Stimulated activated CD8-positive, alpha-beta memory T cell treated with anti-CD3 and anti-CD28 coated beads, Interleukin-12 subunit alpha, Interleukin-12 subunit beta, amount 100 ng/mL, for 1 hour (primary cell): ENCODE data around the gene PSMA7.
A peak's percentile ranks its signal among the peaks of the same experiment; 100 is the strongest.

Experiments
- DNase-seq: peaks from one replicate; pipeline ENCODE4 v3.0.0-alpha.2; 2020; ENCODE audit warnings: low read depth

Gene PSMA7

GRCh38 chr20:62171245-62171644 is 28.1 kb upstream of the PSMA7 start:
- no peak for DNase-seq

DNA sequence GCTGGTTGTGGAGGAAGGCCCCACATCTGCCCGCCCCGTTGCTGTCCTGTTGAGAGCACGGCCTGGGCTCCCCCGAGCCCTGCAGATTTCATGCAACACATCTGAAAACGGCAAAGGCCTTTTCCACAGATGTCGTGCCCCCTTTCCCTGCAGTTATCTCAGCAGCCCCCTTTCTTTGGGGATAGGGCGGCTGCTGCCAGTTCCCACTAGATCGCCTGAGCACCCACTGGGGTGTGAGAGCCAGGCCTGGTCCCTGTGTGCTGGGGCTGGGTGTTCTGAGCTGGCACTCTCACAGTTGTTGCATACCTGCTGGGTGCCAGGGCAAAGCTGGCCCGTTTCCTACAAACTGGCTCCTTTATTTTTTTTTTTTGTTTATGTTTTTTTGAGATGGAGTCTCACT is 27.3 kb upstream of the PSMA7 start:
- DNase-seq, result no peak

GRCh38 chr20:62168890-62169435 is 25.8 kb upstream of the PSMA7 start:
- DNase-seq, result no peak

DNA sequence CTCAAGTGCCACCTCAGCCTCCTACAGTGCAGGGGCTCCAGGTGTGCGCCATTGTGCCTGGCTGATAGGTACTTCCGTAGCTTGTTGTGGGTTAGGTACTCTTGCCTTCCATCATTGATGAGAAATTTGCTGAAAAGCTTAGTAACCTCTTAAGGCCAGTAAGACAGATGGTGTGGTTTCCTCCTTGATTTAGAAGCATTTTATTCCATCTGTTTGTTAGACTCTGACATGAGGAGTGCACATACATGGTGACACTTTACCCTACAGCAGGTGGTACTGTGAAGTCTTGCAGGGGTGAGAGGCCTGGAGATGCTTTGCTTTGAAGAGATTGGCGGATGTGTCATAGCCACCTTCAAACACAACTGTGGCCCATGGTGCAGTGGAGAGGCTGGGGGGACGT is 24.9 kb upstream of the PSMA7 start:
- no peak for DNase-seq

GRCh38 chr20:62167474-62167873 is 24.3 kb upstream of the PSMA7 start:
- DNase-seq, result no peak

- DNase-seq, result no peak
Measured at GRCh38 chr20:62165762-62166399, 22.7 kb upstream of the PSMA7 start.

DNA sequence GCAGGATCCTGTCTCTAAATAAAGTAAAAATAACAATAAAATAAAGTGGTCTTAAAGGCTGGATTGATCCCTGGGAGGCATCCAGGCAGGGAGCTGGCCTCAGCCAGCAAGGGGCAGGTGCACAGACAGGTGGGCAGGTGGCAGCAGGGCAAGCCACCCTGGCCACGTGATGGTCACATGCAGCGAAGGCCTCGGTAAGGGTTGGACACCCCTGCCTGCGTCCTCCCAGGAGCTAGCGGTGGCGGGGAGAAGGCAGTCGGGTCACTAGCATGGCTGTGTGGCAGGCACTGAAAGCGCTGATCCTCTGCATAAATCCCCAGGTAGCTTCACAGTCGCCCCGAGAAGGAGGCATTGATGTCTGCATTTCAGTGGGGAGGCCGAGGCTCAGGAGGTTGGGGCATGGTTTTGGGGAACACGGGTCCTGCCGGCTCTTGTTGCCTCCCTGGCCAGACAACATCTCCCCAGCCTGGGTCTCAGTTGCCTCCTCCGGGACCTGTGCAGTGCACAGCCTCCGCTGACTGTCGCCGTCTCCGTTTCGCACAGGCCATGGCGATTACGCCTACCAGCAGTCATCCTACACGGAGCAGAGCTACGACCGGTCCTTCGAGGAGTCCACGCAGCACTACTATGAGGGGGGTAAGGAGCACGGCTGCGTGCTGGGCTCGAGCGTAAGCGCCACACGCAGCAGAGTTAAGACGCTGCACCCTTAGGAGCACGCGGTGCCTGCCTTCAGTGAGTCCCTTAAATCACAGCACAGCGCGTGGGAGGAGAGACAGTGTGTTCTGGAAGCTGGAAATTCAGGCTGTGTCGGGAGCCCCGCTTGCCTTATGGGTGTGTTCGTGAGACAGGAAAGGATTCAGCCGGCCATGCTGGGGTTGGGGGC is 21.9 kb upstream of the PSMA7 start:
- no peak for DNase-seq

DNA sequence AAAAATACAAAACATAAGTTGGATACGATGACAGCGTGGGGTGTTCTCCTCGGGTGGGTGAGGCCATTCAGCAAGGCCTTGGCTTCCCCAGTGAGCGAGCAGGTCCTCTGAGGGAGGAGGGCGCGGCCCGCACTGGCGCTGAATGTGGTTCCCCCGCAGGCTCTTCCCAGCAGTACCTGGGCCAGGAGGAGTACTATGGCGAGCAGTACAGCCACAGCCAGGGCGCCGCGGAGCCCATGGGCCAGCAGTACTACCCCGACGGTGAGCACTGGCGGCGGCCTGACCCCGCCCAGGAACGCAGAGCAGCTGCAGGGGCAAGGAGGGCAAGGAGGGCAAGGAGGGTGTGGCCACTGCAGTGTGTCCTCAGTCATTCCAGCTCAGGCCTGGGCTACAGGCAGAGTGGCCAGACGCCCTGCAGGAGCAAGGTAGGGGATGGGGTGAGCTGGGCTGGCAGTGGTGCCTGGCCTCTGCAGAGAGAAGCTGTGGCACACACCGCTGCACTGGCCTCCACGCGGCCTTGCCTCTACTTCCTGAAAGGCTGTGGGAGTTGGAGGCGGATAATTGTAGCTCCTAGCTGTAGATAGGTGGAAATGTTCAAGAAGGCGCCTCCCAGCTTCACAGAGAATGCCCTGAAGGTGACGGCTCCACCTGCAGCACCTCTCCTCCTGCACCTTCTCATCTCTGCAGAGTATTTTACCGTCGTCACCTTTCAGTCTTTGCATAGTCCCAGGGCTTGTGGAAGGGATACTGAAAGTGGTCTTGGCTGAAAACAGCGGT is 21.0 kb upstream of the PSMA7 start:
- DNase-seq, result no peak

DNA sequence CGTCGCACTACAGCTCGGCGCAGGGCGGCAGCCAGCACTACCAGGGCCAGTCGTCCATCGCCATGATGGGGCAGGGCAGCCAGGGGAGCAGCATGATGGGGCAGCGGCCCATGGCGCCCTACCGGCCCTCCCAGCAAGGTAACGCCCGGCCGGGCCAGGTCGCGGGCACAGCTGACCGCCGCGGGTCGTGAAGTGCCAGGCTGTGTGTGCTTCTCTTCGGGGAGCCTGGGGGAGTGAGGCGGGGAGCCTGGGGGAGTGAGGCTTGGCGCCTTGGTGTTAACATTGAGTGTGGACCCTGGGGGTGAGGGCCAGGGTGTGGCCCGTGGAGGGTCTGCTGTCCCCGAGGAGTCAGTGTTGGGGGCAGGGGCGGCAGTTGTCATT is 20.3 kb upstream of the PSMA7 start:
- no peak for DNase-seq

DNA sequence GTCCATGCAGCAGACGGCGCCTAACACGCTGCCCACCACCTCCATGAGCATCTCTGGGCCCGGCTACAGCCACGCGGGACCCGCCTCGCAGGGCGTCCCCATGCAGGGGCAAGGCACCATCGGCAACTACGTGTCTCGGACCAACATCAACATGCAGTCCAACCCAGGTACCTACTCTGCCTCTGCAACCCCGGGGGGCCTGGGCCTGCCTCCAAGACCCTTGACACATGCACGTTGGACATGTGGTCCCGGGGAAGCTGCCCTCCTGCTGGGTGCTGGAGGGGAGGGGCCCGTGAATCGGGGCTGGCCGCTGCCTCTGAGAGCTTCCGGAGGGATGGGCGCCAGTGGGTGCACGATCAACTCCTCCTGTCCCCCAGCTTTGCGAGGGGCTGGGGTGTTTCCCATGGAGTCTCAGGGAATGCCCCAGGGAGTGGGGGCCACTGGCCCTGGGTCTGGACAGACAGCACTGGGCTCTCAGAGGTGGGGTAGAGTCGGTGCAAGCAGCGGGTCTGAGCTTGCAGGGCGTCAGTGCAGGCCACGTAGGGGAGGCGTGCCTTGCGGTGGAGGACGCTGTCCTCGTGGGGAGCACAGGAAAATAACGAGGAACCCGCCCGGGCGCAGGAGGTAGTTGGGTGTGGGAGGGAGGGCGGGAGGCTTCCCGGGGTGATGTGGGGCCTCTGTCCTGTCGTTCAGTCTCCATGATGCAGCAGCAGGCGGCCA is 19.7 kb upstream of the PSMA7 start:
- no peak for DNase-seq

DNA sequence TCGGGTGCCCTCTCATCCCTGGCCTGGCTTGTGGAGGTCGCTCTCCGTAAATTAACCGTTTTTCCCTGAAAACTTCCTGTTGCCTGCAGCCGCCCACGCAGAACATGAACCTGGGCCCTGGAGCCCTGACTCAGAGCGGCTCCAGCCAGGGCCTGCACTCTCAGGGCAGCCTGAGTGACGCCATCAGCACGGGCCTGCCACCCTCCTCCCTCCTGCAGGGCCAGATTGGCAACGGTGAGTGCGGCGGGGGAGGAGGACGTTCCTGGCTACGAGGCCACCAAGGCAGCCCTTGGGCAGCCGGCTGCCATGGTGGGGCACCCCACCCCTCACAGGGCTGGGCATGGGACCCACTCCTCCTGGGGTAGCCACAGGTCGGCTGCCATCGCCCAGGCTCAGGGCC is 18.2 kb upstream of the PSMA7 start:
- DNase-seq, result no peak

GRCh38 chr20:62160876-62161275 is 17.7 kb upstream of the PSMA7 start:
- DNase-seq, result no peak

- DNase-seq, result no peak
Measured at GRCh38 chr20:62160253-62160652, 17.1 kb upstream of the PSMA7 start.

GRCh38 chr20:62159839-62160238 is 16.6 kb upstream of the PSMA7 start:
- DNase-seq, result no peak

DNA sequence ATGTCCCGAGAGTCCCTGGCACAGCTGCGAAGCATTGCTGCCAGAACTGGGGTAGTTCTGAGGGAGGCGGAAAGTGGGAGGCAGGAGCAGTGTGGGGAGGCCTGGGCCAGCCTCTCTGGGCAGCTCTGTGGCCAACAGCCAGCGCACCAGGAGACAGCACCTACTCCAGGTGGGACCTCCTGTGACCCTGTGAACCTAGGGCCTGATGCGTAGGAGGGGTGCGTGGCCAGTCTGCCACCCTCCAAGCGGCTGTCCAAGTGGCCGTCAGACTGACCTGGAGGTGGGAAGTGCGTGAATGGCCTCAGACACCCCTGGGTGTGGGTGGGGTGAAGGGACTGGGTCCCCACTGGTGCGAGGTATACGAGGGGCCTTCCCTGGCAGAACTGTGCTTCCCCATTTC is 15.9 kb upstream of the PSMA7 start:
- DNase-seq, result no peak

- DNase-seq, result no peak
Measured at GRCh38 chr20:62158541-62158940, 15.3 kb upstream of the PSMA7 start.

DNA sequence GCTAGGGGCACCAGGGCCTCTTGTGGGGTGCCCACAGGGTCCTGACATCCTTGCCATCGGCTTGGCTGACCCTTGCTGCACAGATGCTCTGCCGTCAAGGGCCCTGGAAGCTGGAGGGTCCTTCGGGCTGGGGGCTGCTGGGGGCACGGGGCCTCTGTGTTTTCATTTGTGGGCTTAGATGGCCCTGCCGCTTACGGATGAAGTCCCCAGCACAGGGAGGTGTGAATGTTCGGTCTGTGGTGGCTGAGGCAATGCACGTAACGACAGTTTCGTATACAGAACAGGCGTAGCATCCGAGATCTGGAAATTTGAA is 14.8 kb upstream of the PSMA7 start:
- no peak for DNase-seq

- no peak for DNase-seq
Measured at GRCh38 chr20:62157387-62158087, 14.3 kb upstream of the PSMA7 start.

- peak; percentile 50 for DNase-seq
Measured at GRCh38 chr20:62156592-62157386, 13.6 kb upstream of the PSMA7 start.

GRCh38 chr20:62156254-62156556 is 13.0 kb upstream of the PSMA7 start:
- no peak for DNase-seq
